Neuronal stem cell (in vitro differentiated cells): ENCODE measurements around the gene TEKT3.

Experiments used
- DNase-seq: peaks from one replicate; pipeline ENCODE4 v3.0.0-alpha.2; 2013; ENCODE audit warnings: low spot score
- H2AFZ ChIP-seq: one replicate; pipeline ENCODE4 v1.6.1; 2013; ENCODE audit warnings: mild to moderate bottlenecking, low read length, inconsistent platforms
- H2AK5ac ChIP-seq: 2 replicates; pipeline ENCODE4 v1.6.1; 2013; ENCODE audit warnings: low read depth, mild to moderate bottlenecking, inconsistent platforms, low read length, moderate library complexity, mixed read lengths
- H2BK120ac ChIP-seq: 2 replicates; pipeline ENCODE4 v1.6.1; 2013; ENCODE audit warnings: low read depth, mild to moderate bottlenecking, inconsistent platforms, low read length, moderate library complexity, mixed read lengths
- H2BK12ac ChIP-seq: one replicate; pipeline ENCODE4 v1.6.1; 2013; ENCODE audit warnings: low read length, inconsistent platforms
- H2BK15ac ChIP-seq: 2 replicates; pipeline ENCODE4 v1.6.1; 2013; ENCODE audit warnings: mild to moderate bottlenecking, low read length, inconsistent platforms, mixed read lengths
- H2BK5ac ChIP-seq: one replicate; pipeline ENCODE4 v1.6.1; 2013; ENCODE audit warnings: inconsistent platforms, mild to moderate bottlenecking, low read length, moderate library complexity
- H3K14ac ChIP-seq: one replicate; pipeline ENCODE4 v1.6.1; 2013; ENCODE audit warnings: low read length, inconsistent platforms
- H3K18ac ChIP-seq: 2 replicates; pipeline ENCODE4 v1.6.1; 2013; ENCODE audit warnings: low read length, inconsistent platforms
- H3K23ac ChIP-seq: 2 replicates; pipeline ENCODE4 v1.6.1; 2013; ENCODE audit warnings: low read depth, mild to moderate bottlenecking, mixed read lengths, low read length, inconsistent platforms; ENCODE audit not compliant: poor library complexity
- H3K27ac ChIP-seq: replicated peaks from 3 replicates; pipeline ENCODE4 v1.5.1; 2013; ENCODE audit warnings: low read length, inconsistent platforms
- H3K27me3 ChIP-seq, 3 experiments: 2 replicates each; pipeline ENCODE4 v1.6.1; 2013; ENCODE audit warnings: low read length in 3 of 3, mild to moderate bottlenecking in 2 of 3, inconsistent platforms in 1 of 3, low read depth in 1 of 3, mixed read lengths in 1 of 3, moderate library complexity in 1 of 3; ENCODE audit not compliant: control insufficient read depth in 3 of 3, insufficient read depth in 3 of 3
- H3K36me3 ChIP-seq, 2 donors: replicated peaks in 1 of 2; 2 replicates each; pipeline ENCODE4 v1.6.1; 2013; ENCODE audit warnings: low read length in 2 of 2; ENCODE audit not compliant: control insufficient read depth in 2 of 2, insufficient read depth in 2 of 2
- H3K4ac ChIP-seq: 2 replicates; pipeline ENCODE4 v1.6.1; 2013; ENCODE audit warnings: inconsistent platforms, mild to moderate bottlenecking, low read length, moderate library complexity
- H3K4me1 ChIP-seq, 2 donors: 1 replicate in 1 of 2; 2 replicates in 1 of 2; pipeline ENCODE4 v1.6.1; 2013; ENCODE audit warnings: low read length in 2 of 2, low read depth in 1 of 2; ENCODE audit not compliant: control insufficient read depth in 2 of 2, insufficient read depth in 1 of 2
- H3K4me2 ChIP-seq: one replicate; pipeline ENCODE4 v1.6.1; 2013; ENCODE audit warnings: mild to moderate bottlenecking, low read length, inconsistent platforms; ENCODE audit not compliant: insufficient read depth, poor library complexity, severe bottlenecking
- H3K4me3 ChIP-seq, 2 donors: 2 replicates each; pipeline ENCODE4 v1.5.1; 2013; ENCODE audit warnings: low read length in 2 of 2, mild to moderate bottlenecking in 2 of 2, inconsistent platforms in 1 of 2, moderate library complexity in 1 of 2
- H3K79me1 ChIP-seq: one replicate; pipeline ENCODE4 v1.6.1; 2013; ENCODE audit warnings: low read depth, mild to moderate bottlenecking, inconsistent platforms, low read length, moderate library complexity
- H3K9ac ChIP-seq: one replicate; pipeline ENCODE4 v1.6.1; 2013; ENCODE audit warnings: mild to moderate bottlenecking, low read depth, low read length, inconsistent platforms; ENCODE audit not compliant: poor library complexity
- H3K9me3 ChIP-seq, 2 donors: replicated peaks in 1 of 2; 2 replicates each; pipeline versions ENCODE3 to v1.6.1; 2013; ENCODE audit warnings: low read length in 2 of 2, mild to moderate bottlenecking in 2 of 2, inconsistent platforms in 1 of 2, low read depth in 1 of 2, mixed read lengths in 1 of 2, moderate library complexity in 1 of 2; ENCODE audit not compliant: control insufficient read depth in 2 of 2, insufficient read depth in 1 of 2
- H4K8ac ChIP-seq: one replicate; pipeline ENCODE4 v1.6.1; 2013; ENCODE audit warnings: low read depth, mild to moderate bottlenecking, inconsistent platforms, low read length, moderate library complexity
- H4K91ac ChIP-seq: one replicate; pipeline ENCODE4 v1.6.1; 2013; ENCODE audit warnings: low read length, low read depth, mild to moderate bottlenecking, inconsistent platforms; ENCODE audit not compliant: poor library complexity
- WGBS, 2 donors: extraction: QIAGEN DNeasy Blood & Tissue Kit; methylation state at CpG; one replicate each; pipeline ENCODE4 v1.1.7; 2013; ENCODE audit warnings: missing lambda C conversion rate in 2 of 2, mixed read lengths in 1 of 2; ENCODE audit not compliant: insufficient read length in 2 of 2, insufficient replicate concordance in 1 of 2; ENCODE audit errors: extremely low coverage in 2 of 2; 5-methylcytosine and 5-hydroxymethylcytosine counted together

The TEKT3 gene

GRCh38 chr17:15267996-15268395 lies 73.4 kb downstream of the TEKT3 start:
- Histone ChIP-seq H3K9me3 (no peaks in the 10 kb centered on the region), H3K27ac (no peak overlapping the region), H3K36me3 (no peaks in the 10 kb centered on the region), H2AK5ac (no peak overlapping the region), H3K4me1 (peaks cover 3 to 6% of the 10 kb centered on the region in 2 donors), H3K79me1 (no peaks in the 10 kb centered on the region), H3K9ac (no peak overlapping the region), H3K14ac (no peak overlapping the region), H4K8ac (no peak overlapping the region), H3K18ac (no peak overlapping the region), H4K91ac (no peak overlapping the region), H2AFZ (no peak overlapping the region), H3K4me3 (no peak overlapping the region), H2BK5ac (no peak overlapping the region), H2BK15ac (no peak overlapping the region), H3K27me3 (peaks cover 0 to 69% (median 12%) of the 10 kb centered on the region in 3 experiments), H2BK12ac (no peak overlapping the region), H3K4me2 (no peak overlapping the region), H3K23ac (no peak overlapping the region), H2BK120ac (no peak overlapping the region), H3K4ac (no peak overlapping the region)
- no peak for DNase-seq
- no CpG with 5 or more reads among the region's 3 CpGs for WGBS, 2 donors

- Histone ChIP-seq H4K8ac (no peak overlapping the region), H2AK5ac (no peak overlapping the region)
Observed at GRCh38 chr17:15266325-15267125, 74.9 kb downstream of the TEKT3 start.

GRCh38 chr17:15265131-15265530 lies 76.3 kb downstream of the TEKT3 start, which contains the start of gene PMP22:
Gene PMP22 (minus strand): TSS chr17:15265326. CDS start chr17:15260727, 4,599 bp downstream.
- DNase-seq, result no peak
- Histone ChIP-seq H3K27me3 (peaks cover 7 to 87% (median 37%) of the 10 kb centered on the region in 3 experiments), H3K4me1 (peaks cover 13 to 14% of the 10 kb centered on the region in 2 donors), H3K14ac (no peak within 1 kb of the TSS), H3K36me3 (no peaks in the 10 kb centered on the region), H3K18ac (peak within 1 kb of the TSS; percentile 53), H4K8ac (no peak within 1 kb of the TSS), H4K91ac (no peak within 1 kb of the TSS), H3K9ac (no peak within 1 kb of the TSS), H3K9me3 (no peaks in the 10 kb centered on the region), H2BK12ac (no peak within 1 kb of the TSS), H2BK5ac (no peak within 1 kb of the TSS), H3K79me1 (no peaks in the 10 kb centered on the region), H3K4me2 (no peak within 1 kb of the TSS), H2BK15ac (no peak within 1 kb of the TSS), H2AFZ (no peak within 1 kb of the TSS), H2BK120ac (no peak within 1 kb of the TSS), H3K4me3 (no peak within 1 kb of the TSS), H2AK5ac (no peak within 1 kb of the TSS), H3K23ac (no peak within 1 kb of the TSS), H3K4ac (no peak within 1 kb of the TSS), H3K27ac (no peak within 1 kb of the TSS)
- no CpG with 5 or more reads among the region's 6 CpGs for WGBS, 2 donors

More at GRCh38 chr17:15266325-15267125, 74.9 kb downstream of the TEKT3 start:
- no peak overlapping the region for H2BK12ac ChIP-seq
- H3K9ac ChIP-seq, result no peak overlapping the region
- H3K4me2 ChIP-seq, result no peak overlapping the region
- WGBS, 2 donors, result no CpG with 5 or more reads among the region's 13 CpGs
- H3K9me3 ChIP-seq, result no peaks in the 10 kb centered on the region
- H3K4ac ChIP-seq, result no peak overlapping the region
- H4K91ac ChIP-seq, result no peak overlapping the region
- peaks cover 11 to 12% of the 10 kb centered on the region in 2 donors for H3K4me1 ChIP-seq
- H3K18ac ChIP-seq, result peak overlapping the region; percentile 25
- no peak overlapping the region for H3K14ac ChIP-seq
- DNase-seq, result no peak
- H3K4me3 ChIP-seq, result no peak overlapping the region
- no peak overlapping the region for H2BK15ac ChIP-seq
- H3K27me3 ChIP-seq, result peaks cover 6 to 81% (median 26%) of the 10 kb centered on the region in 3 experiments
- H3K36me3 ChIP-seq, result no peaks in the 10 kb centered on the region
- H2AFZ ChIP-seq, result no peak overlapping the region
- H3K23ac ChIP-seq, result no peak overlapping the region
- H2BK5ac ChIP-seq, result no peak overlapping the region
- H3K27ac ChIP-seq, result no peak overlapping the region
- no peaks in the 10 kb centered on the region for H3K79me1 ChIP-seq
- H2BK120ac ChIP-seq, result no peak overlapping the region

GRCh38 chr17:15264542-15264941 lies 76.9 kb downstream of the TEKT3 start:
- Histone ChIP-seq H4K8ac (no peak overlapping the region), H4K91ac (no peak overlapping the region), H3K36me3 (no peaks in the 10 kb centered on the region), H2BK5ac (no peak overlapping the region), H3K4me3 (no peak overlapping the region), H3K18ac (peak overlapping the region; percentile 53), H3K23ac (no peak overlapping the region), H3K79me1 (no peaks in the 10 kb centered on the region), H3K27ac (no peak overlapping the region), H3K4ac (no peak overlapping the region), H2BK12ac (no peak overlapping the region), H3K14ac (no peak overlapping the region), H2BK15ac (no peak overlapping the region), H3K9ac (no peak overlapping the region), H2AK5ac (no peak overlapping the region), H3K27me3 (peaks cover 7 to 85% (median 37%) of the 10 kb centered on the region in 3 experiments), H2BK120ac (no peak overlapping the region), H3K9me3 (no peaks in the 10 kb centered on the region), H3K4me2 (no peak overlapping the region), H2AFZ (no peak overlapping the region), H3K4me1 (peaks cover 11 to 14% of the 10 kb centered on the region in 2 donors)
- WGBS, 2 donors, result no CpG with 5 or more reads among the region's 2 CpGs
- DNase-seq, result no peak
